ENCODE results near the gene IL1A. TPM values are rescaled to one million over a fixed set of nuclear protein-coding genes. Genes with fewer than 3 reads are reported as not detected.

IL1A gene
- total and polyA plus RNA-seq, 10 of the 15 experiments (the other 5 are each of a cell fraction or from before 2014, with no cell fraction given) = 0.10 to 8.7 (median 6.9) TPM

- FAIRE-seq = no peak
- BruUV-seq (replicated peaks) = no TSS peak
- DNase-seq (ENCODE audit: low read depth, low spot score) = no peak
- H3K4me3 ChIP-seq = no peak overlapping the region
- H3K27ac ChIP-seq (ENCODE audit: control insufficient read depth, insufficient read depth) = no peak overlapping the region
- no peak overlapping the region for H2AFZ ChIP-seq (ENCODE audit: control insufficient read depth, low read depth, low read length)
- WGBS (ENCODE audit: insufficient coverage, insufficient replicate concordance, low lambda C conversion rate, missing lambda C conversion rate) = 42% methylated on average over 11 of the region's 11 CpGs
- TF ChIP-seq ZBTB33 (IDR thresholded peaks at IDR 0.05) = no peak
- no peak for TF ChIP-seq SKIL (IDR thresholded peaks at IDR 0.05; ENCODE audit: low read depth, poor library complexity, severe bottlenecking)
- TF ChIP-seq EP300 (IDR thresholded peaks at IDR 0.05; ENCODE audit: borderline replicate concordance in 1 of 2, control insufficient read depth in 1 of 2, low read depth in 2 of 2, low read length in 2 of 2) = no peak
- no peak for TF ChIP-seq IRF5 (IDR thresholded peaks at IDR 0.05; ENCODE audit: borderline replicate concordance)
- CTCF ChIA-PET = interaction anchor here (0.8 to 12.8 kb wide), 18 partner anchors 9 to 248 kb away, joined by 3 to 671 read pairs (median 29); partner anchors contain the start of genes CHCHD5 and SLC20A1
- POLR2A ChIA-PET = interaction anchor here (0.8 to 4.9 kb wide), 7 partner anchors 37 to 129 kb away, joined by 3 to 41 read pairs (median 11); no protein-coding TSS in a partner anchor
- ATAC-seq = no peak
- H3K4me1 ChIP-seq (ENCODE audit: control insufficient read depth, insufficient read depth, low read length) = peaks cover 22% of the 10 kb centered on the region
- SMC1A ChIA-PET (ENCODE audit: uncharacterized antibody, unreplicated experiment) = interaction anchor here (0.6 to 10.9 kb wide), 24 partner anchors 10 to 671 kb away, joined by 3 to 455 read pairs (median 6); no protein-coding TSS in a partner anchor
- in situ Hi-C loops (cut with MboI) = no loop called here
- RAD21 ChIA-PET (ENCODE audit: unreplicated experiment) = interaction anchor here (1.1 to 10.7 kb wide), 13 partner anchors 10 to 230 kb away, joined by 3 to 494 read pairs (median 45); partner anchors contain the start of gene SLC20A1
- no peaks in the 10 kb centered on the region for H3K27me3 ChIP-seq (replicated peaks in 1 of 2; ENCODE audit: control insufficient read depth in 2 of 2, insufficient read depth in 2 of 2, low read length in 1 of 2)
- no peak overlapping the region for H3K9ac ChIP-seq (ENCODE audit: control insufficient read depth, insufficient read depth, low read length)
- no peaks in the 10 kb centered on the region for H4K20me1 ChIP-seq (ENCODE audit: control insufficient read depth, insufficient read depth)
- no peak overlapping the region for H3K4me2 ChIP-seq (ENCODE audit: control insufficient read depth, insufficient read depth)
- intact Hi-C loops (cut with micrococcal nuclease; ENCODE audit: unreplicated experiment) = loop anchor here (5.0 kb wide), 1 partner anchor 246 kb away; the partner anchor contains the start of gene TTL
- no peaks in the 10 kb centered on the region; a peak in 1 of 4 replicates for H3K36me3 ChIP-seq (ENCODE audit: control insufficient read depth in 2 of 2, insufficient read depth in 2 of 2, low read length in 1 of 2)
- H3K9me3 ChIP-seq (replicated peaks; ENCODE audit: control insufficient read depth, insufficient read depth, low read length) = no peaks in the 10 kb centered on the region
- no peaks in the 10 kb centered on the region for H3K79me2 ChIP-seq (ENCODE audit: control insufficient read depth, insufficient read depth, low read length)
Measured at GRCh38 chr2:112728378-112729175, 55.7 kb downstream of the IL1A start.

All from GM12878 (cell line).